ENCODE results near the gene FOXJ3.

- TF ChIP-seq CTCF (IDR thresholded peaks at IDR 0.05) (no peak), EZH2 (IDR thresholded peaks at IDR 0.05; ENCODE audit: borderline replicate concordance, insufficient read depth, low read depth, low read length, poor library complexity, severe bottlenecking) (no peak)
These were observed 206.1 kb downstream of the FOXJ3 start for GRCh38 chr1:42128964-42129363.
